HG02840 (cell line): ENCODE results near the gene PABPC3.

Experiments
- ATAC-seq: cut with Tn5 transposase; IDR thresholded peaks from one replicate; pipeline ENCODE4 v1.9.1; 2021; ENCODE audit warnings: mild to moderate bottlenecking, moderate library complexity, moderate number of reproducible peaks; ENCODE audit not compliant: unreplicated experiment, low FRiP score

The PABPC3 gene

GRCh38 chr13:25110956-25111584 lies 15.1 kb downstream of the PABPC3 start:
- ATAC-seq: no peak

GRCh38 chr13:25111585-25111956 lies 15.6 kb downstream of the PABPC3 start:
- ATAC-seq: no peak

GRCh38 chr13:25112695-25113255 lies 16.8 kb downstream of the PABPC3 start:
- ATAC-seq: no peak

- ATAC-seq: no peak
Measured at GRCh38 chr13:25114220-25114619, 18.3 kb downstream of the PABPC3 start.

GRCh38 chr13:25116044-25116443 lies 20.1 kb downstream of the PABPC3 start:
- no peak for ATAC-seq

- ATAC-seq: no peak
Measured at GRCh38 chr13:25117312-25117711, 21.4 kb downstream of the PABPC3 start.

GRCh38 chr13:25118378-25118905 lies 22.5 kb downstream of the PABPC3 start:
- ATAC-seq: no peak

GRCh38 chr13:25130944-25131343 lies 35.0 kb downstream of the PABPC3 start:
- ATAC-seq: no peak

GRCh38 chr13:25131881-25132420 lies 36.0 kb downstream of the PABPC3 start:
- no peak for ATAC-seq

- no peak for ATAC-seq
Measured at GRCh38 chr13:25132751-25133390, 36.9 kb downstream of the PABPC3 start.

- ATAC-seq: no peak
Measured at GRCh38 chr13:25135896-25136295, 40.0 kb downstream of the PABPC3 start.

GRCh38 chr13:25136880-25137787 lies 41.2 kb downstream of the PABPC3 start:
- no peak for ATAC-seq

- ATAC-seq: no peak
Measured at GRCh38 chr13:25137788-25138115, 41.8 kb downstream of the PABPC3 start.

GRCh38 chr13:25141042-25141441 lies 45.1 kb downstream of the PABPC3 start:
- ATAC-seq: no peak

GRCh38 chr13:25143706-25144105 lies 47.8 kb downstream of the PABPC3 start:
- ATAC-seq: no peak

- ATAC-seq: no peak
Measured at GRCh38 chr13:25147638-25148401, 51.9 kb downstream of the PABPC3 start.

- ATAC-seq: no peak
Measured at GRCh38 chr13:25148402-25148771, 52.5 kb downstream of the PABPC3 start.
